GM19238 (cell line): ENCODE data around the gene ATG5.
"Not testable (repeated sequence)": the region's sequence is repeated elsewhere in the genome, so short reads cannot be mapped to it uniquely, and the experiment has no call there.

Experiments
- DNase-seq: peaks from one replicate; pipeline ENCODE4 v3.0.0; 2011; ENCODE audit warnings: low spot score; ENCODE audit not compliant: insufficient read length

The ATG5 gene

GRCh38 chr6:106156413-106156812 is 169.1 kb downstream of the ATG5 start:
- no peak for DNase-seq

- DNase-seq, result no peak
These were observed 170.2 kb downstream of the ATG5 start for GRCh38 chr6:106155219-106155830.

- no peak for DNase-seq
These were observed 171.2 kb downstream of the ATG5 start for GRCh38 chr6:106154326-106154725.

- no peak for DNase-seq
These were observed 172.6 kb downstream of the ATG5 start for GRCh38 chr6:106152952-106153351.

GRCh38 chr6:106152476-106152875 is 173.1 kb downstream of the ATG5 start:
- not testable (repeated sequence) for DNase-seq

- no peak for DNase-seq
These were observed 176.0 kb downstream of the ATG5 start for GRCh38 chr6:106149472-106150069.

- DNase-seq, result no peak
These were observed 178.1 kb downstream of the ATG5 start for GRCh38 chr6:106147476-106147875.

GRCh38 chr6:106146852-106147351 is 178.7 kb downstream of the ATG5 start:
- no peak for DNase-seq

GRCh38 chr6:106145741-106146227 is 179.8 kb downstream of the ATG5 start:
- DNase-seq, result no peak

GRCh38 chr6:106145144-106145543 is 180.4 kb downstream of the ATG5 start:
- DNase-seq, result no peak

- DNase-seq, result no peak
These were observed 181.9 kb downstream of the ATG5 start for GRCh38 chr6:106143665-106144064.

GRCh38 chr6:106142876-106143431 is 182.6 kb downstream of the ATG5 start:
- DNase-seq, result no peak

- peak; percentile 53 for DNase-seq
These were observed 183.9 kb downstream of the ATG5 start for GRCh38 chr6:106141441-106142237.

GRCh38 chr6:106138151-106138550 is 187.4 kb downstream of the ATG5 start:
- no peak for DNase-seq

- no peak for DNase-seq
These were observed 188.7 kb downstream of the ATG5 start for GRCh38 chr6:106136845-106137244.

GRCh38 chr6:106135911-106136571 is 189.5 kb downstream of the ATG5 start:
- no peak for DNase-seq

- DNase-seq, result no peak
These were observed 190.5 kb downstream of the ATG5 start for GRCh38 chr6:106134906-106135634.
